ENCODE results near the gene HNRNPC. TPM values are rescaled to one million over a fixed set of nuclear protein-coding genes. Genes with fewer than 3 reads are reported as not detected.

HNRNPC gene
- polyA plus RNA-seq, 1 donor from 2014 or later, result 1,176 TPM

DNA sequence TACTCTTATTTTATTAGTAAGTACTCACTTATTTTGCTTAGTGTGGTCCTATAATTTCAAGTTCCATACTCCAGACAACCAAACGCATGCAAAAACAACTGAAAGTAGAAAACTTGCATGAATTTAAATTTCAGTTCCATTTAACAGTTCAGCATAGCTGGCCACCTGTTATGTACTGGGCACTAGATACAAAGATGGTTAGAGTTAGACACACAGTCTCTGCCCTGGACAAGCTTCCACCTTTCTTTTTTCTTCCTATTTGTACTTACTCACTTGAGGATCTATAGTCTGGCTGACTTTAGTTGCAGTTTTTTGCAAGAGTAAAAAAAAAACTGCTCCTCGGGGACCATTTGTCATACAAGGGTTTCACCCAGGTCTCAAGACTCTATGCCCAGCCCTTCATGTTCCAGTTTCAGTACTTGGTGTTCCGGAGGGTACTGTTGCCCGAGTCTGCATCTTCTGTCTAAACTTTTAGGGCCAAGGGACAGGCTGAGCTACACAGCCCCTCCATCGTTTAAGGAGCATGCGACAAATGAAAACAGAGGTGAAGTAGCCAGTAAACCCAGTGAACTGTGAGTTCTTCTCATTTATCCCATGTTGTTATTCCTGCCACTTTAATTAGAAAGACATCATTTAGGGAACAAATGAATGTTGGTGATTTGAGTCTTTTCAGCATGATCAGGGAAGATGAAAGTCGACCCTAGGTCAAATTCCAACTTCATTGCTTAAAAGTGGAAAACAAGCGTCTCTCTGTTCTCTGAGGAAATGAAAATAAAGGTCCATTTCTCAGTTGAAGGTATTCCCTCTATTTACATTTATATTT is 33.0 kb upstream of the HNRNPC start:
- no peaks in the 10 kb centered on the region for H3F3A ChIP-seq (ENCODE audit: insufficient read depth, low read length, poor library complexity, severe bottlenecking)
- H3K27me3 ChIP-seq (ENCODE audit: insufficient read depth, low read depth, low read length), result peaks cover 9% of the 10 kb centered on the region
- no peak overlapping the region for H3K9ac ChIP-seq (ENCODE audit: low read length)
- no peak overlapping the region for H3K27ac ChIP-seq (ENCODE audit: low read length)
- H4K20me1 ChIP-seq (ENCODE audit: insufficient read depth), result no peaks in the 10 kb centered on the region
- no peak overlapping the region for H2AFZ ChIP-seq (ENCODE audit: low read depth, low read length)
- H3K4me3 ChIP-seq (ENCODE audit: low read length), result no peak overlapping the region
- no peaks in the 10 kb centered on the region for H3K36me3 ChIP-seq (ENCODE audit: insufficient read depth, low read length)
- TF ChIP-seq MXI1 (conservative IDR thresholded peaks at IDR 0.05; ENCODE audit: poor library complexity, severe bottlenecking) (no peak), REST (IDR thresholded peaks at IDR 0.05; ENCODE audit: borderline replicate concordance) (no peak), SMC3 (conservative IDR thresholded peaks at IDR 0.05; ENCODE audit: poor library complexity) (no peak), TAF1 (IDR thresholded peaks at IDR 0.05; ENCODE audit: low read depth) (no peak), RAD21 (conservative IDR thresholded peaks at IDR 0.05) (no peak), EP300 (conservative IDR thresholded peaks at IDR 0.05; ENCODE audit: poor library complexity, severe bottlenecking) (no peak), POLR2AphosphoS5 (IDR thresholded peaks at IDR 0.05) (no peak), EZH2 (IDR thresholded peaks at IDR 0.05; ENCODE audit: borderline replicate concordance, insufficient read depth, low read length, poor library complexity, severe bottlenecking) (no peak)
- TF ChIP-seq, protein P1, sequence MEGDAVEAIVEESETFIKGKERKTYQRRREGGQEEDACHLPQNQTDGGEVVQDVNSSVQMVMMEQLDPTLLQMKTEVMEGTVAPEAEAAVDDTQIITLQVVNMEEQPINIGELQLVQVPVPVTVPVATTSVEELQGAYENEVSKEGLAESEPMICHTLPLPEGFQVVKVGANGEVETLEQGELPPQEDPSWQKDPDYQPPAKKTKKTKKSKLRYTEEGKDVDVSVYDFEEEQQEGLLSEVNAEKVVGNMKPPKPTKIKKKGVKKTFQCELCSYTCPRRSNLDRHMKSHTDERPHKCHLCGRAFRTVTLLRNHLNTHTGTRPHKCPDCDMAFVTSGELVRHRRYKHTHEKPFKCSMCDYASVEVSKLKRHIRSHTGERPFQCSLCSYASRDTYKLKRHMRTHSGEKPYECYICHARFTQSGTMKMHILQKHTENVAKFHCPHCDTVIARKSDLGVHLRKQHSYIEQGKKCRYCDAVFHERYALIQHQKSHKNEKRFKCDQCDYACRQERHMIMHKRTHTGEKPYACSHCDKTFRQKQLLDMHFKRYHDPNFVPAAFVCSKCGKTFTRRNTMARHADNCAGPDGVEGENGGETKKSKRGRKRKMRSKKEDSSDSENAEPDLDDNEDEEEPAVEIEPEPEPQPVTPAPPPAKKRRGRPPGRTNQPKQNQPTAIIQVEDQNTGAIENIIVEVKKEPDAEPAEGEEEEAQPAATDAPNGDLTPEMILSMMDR (IDR thresholded peaks at IDR 0.05; ENCODE audit: poor library complexity, severe bottlenecking), result no peak
- no peaks in the 10 kb centered on the region for H3K9me2 ChIP-seq (ENCODE audit: insufficient read depth, low read length)
- H3K79me2 ChIP-seq (replicated peaks; ENCODE audit: insufficient read depth, low read length), result no peaks in the 10 kb centered on the region
- no peak overlapping the region for H3K4me2 ChIP-seq (ENCODE audit: low read length)
- H3K9me3 ChIP-seq (ENCODE audit: low read length), result no peaks in the 10 kb centered on the region

GRCh38 chr14:21300892-21301291 is 31.6 kb upstream of the HNRNPC start:
- peak overlapping the region; percentile 53 for H3K4me3 ChIP-seq (ENCODE audit: low read length)
- no peaks in the 10 kb centered on the region for H3K36me3 ChIP-seq (ENCODE audit: insufficient read depth, low read length)
- H3K9me3 ChIP-seq (ENCODE audit: low read length), result no peaks in the 10 kb centered on the region
- H3K9ac ChIP-seq (ENCODE audit: low read length), result no peak overlapping the region
- no peaks in the 10 kb centered on the region for H3K9me2 ChIP-seq (ENCODE audit: insufficient read depth, low read length)
- no peaks in the 10 kb centered on the region for H3K79me2 ChIP-seq (replicated peaks; ENCODE audit: insufficient read depth, low read length)
- H3K27me3 ChIP-seq (ENCODE audit: insufficient read depth, low read depth, low read length), result peaks cover 9% of the 10 kb centered on the region
- TF ChIP-seq, protein P1 (IDR thresholded peaks at IDR 0.05; ENCODE audit: poor library complexity, severe bottlenecking), result no peak
- no peak for TF ChIP-seq EZH2 (IDR thresholded peaks at IDR 0.05; ENCODE audit: borderline replicate concordance, insufficient read depth, low read length, poor library complexity, severe bottlenecking)
- TF ChIP-seq MXI1 (conservative IDR thresholded peaks at IDR 0.05; ENCODE audit: poor library complexity, severe bottlenecking), result no peak
- no peak for TF ChIP-seq EP300 (conservative IDR thresholded peaks at IDR 0.05; ENCODE audit: poor library complexity, severe bottlenecking)
- TF ChIP-seq POLR2AphosphoS5 (IDR thresholded peaks at IDR 0.05), result no peak
- TF ChIP-seq REST (IDR thresholded peaks at IDR 0.05; ENCODE audit: borderline replicate concordance), result no peak
- TF ChIP-seq RAD21 (conservative IDR thresholded peaks at IDR 0.05), result no peak
- TF ChIP-seq SMC3 (conservative IDR thresholded peaks at IDR 0.05; ENCODE audit: poor library complexity), result no peak
- TF ChIP-seq TAF1 (IDR thresholded peaks at IDR 0.05; ENCODE audit: low read depth), result no peak
- no peak overlapping the region for H2AFZ ChIP-seq (ENCODE audit: low read depth, low read length)
- H3K27ac ChIP-seq (ENCODE audit: low read length), result no peak overlapping the region
- no peak overlapping the region for H3K4me2 ChIP-seq (ENCODE audit: low read length)
- no peaks in the 10 kb centered on the region for H4K20me1 ChIP-seq (ENCODE audit: insufficient read depth)
- no peaks in the 10 kb centered on the region for H3F3A ChIP-seq (ENCODE audit: insufficient read depth, low read length, poor library complexity, severe bottlenecking)

All from neural cell (in vitro differentiated cells).